Hepatocyte (in vitro differentiated cells): ENCODE measurements around the gene NDUFAF4.

Source experiments
- CTCF ChIP-seq: fragments of 200-600 bp; sonication (generic); IDR thresholded peaks from 2 replicates; pipeline ENCODE4 v1.5.1; 2016; ENCODE audit warnings: antibody characterized with exemption, mild to moderate bottlenecking; ENCODE audit not compliant: poor library complexity
- EZH2 ChIP-seq: fragments of 200-600 bp; sonication (generic); IDR thresholded peaks from 2 replicates; pipeline ENCODE4 v1.6.1; 2016; ENCODE audit warnings: antibody characterized with exemption, mild to moderate bottlenecking, borderline replicate concordance
- EZH2phosphoT487 ChIP-seq: fragments of 200-600 bp; sonication (generic); IDR thresholded peaks from one replicate; pipeline ENCODE4 v1.6.1; 2018; ENCODE audit warnings: antibody characterized with exemption, mild to moderate bottlenecking, low read depth, moderate library complexity; ENCODE audit not compliant: unreplicated experiment, severe bottlenecking

GRCh38 chr6:96865055-96865405 is 32.7 kb downstream of the NDUFAF4 start:
- TF ChIP-seq CTCF (no peak), EZH2 (no peak), EZH2phosphoT487 (no peak)
